ENCODE results near the gene NCKAP5.
"Not testable (repeated sequence)": the region's sequence is repeated elsewhere in the genome, so short reads cannot be mapped to it uniquely, and the experiment has no call there.

The NCKAP5 gene

DNA sequence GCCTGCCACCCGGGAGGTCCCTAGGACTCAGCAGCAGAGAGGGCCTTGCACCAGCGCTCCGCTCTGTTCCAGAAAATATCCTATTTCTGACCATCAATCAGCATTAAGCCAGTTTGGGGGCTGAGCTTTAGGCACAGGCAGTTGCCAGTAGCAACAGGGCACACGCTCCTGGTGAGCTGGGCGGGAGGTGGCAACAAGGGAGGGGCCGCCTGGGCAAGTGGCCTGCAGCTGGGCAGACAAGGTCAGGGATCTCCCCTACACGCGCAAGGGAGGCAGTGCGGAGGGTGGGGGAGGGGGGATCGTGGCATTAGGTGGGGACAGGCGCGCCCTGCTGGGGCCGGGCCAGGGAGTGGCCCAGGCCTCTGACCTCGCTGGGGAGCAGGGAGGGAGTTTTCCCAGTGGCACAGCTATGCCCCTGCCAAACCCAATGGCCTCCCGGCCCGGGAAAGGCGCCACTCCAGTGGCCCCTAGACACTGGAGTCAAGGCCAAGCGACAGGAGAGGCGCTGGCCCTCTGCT is 302.8 kb downstream of the NCKAP5 start:
- DNase-seq (ENCODE audit: low spot score) = no peak

DNA sequence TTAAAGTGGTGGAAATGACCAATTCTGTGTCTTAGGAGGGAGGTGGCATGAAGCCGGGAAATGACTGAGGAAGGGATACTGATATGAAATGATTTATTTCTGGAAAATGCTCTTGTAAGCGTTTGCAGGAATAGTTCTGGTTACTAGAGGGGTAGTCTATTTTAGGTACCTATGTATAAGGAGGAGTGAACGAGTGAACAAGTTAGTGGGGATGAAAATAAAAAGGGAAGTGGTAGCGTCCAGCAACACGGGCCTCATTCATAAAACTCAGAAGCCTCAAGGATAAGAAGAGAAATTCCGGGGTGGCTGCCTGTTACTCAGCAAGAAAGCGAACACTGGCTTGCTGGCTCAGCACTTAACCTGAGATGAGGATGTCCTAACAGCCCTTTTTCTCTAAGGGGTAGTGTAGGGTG is 303.3 kb downstream of the NCKAP5 start:
- DNase-seq (ENCODE audit: low spot score) = no peak

- DNase-seq (ENCODE audit: low spot score) = no peak
Observed at GRCh38 chr2:133262893-133263292, 305.4 kb downstream of the NCKAP5 start.

DNA sequence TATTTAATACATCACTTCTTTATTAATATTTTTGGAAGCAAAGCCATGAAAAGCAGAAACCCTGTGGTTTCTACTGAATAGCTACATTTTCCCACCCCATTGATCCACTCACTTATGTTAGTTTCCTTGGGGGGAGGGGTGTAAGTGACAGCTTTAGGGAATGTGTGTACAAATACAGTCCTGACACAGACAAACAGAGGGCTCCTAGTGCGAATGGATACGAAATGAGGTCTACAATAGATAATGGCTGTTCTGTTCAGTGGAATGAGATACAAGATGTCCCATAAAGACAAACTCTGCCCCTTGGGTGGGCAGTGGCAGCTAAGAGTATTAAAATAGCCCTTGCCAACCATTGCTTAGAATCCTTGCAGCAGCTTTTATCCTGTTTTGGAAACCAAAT is 312.9 kb downstream of the NCKAP5 start:
- DNase-seq (ENCODE audit: low spot score) = no peak

DNA sequence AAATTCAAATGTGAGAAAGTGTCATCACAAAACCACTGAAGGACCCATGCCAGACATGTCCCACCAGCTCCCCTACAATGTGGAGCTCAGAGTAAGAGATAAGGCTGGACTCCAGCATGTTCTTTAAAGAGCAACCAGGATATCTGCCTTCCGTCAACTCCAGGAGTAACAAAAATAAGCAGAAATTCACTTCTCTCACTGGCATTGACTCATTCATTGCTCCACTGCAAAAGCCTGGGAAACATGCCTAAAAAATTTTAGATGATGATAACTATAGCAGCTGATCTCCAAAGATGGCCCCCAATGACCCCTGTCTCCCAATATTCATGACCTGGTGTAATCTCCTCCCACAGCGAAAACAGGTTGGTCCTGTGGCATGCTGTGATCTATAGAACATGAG is 314.5 kb downstream of the NCKAP5 start:
- DNase-seq (ENCODE audit: low spot score) = no peak

- no peak for DNase-seq (ENCODE audit: low spot score)
Observed at GRCh38 chr2:133252780-133253355, 315.4 kb downstream of the NCKAP5 start.

GRCh38 chr2:133249362-133249761 is 318.9 kb downstream of the NCKAP5 start:
- DNase-seq (ENCODE audit: low spot score) = no peak

- no peak for DNase-seq (ENCODE audit: low spot score)
Observed at GRCh38 chr2:133248264-133248663, 320.0 kb downstream of the NCKAP5 start.

GRCh38 chr2:133247631-133248030 is 320.6 kb downstream of the NCKAP5 start:
- no peak for DNase-seq (ENCODE audit: low spot score)

DNA sequence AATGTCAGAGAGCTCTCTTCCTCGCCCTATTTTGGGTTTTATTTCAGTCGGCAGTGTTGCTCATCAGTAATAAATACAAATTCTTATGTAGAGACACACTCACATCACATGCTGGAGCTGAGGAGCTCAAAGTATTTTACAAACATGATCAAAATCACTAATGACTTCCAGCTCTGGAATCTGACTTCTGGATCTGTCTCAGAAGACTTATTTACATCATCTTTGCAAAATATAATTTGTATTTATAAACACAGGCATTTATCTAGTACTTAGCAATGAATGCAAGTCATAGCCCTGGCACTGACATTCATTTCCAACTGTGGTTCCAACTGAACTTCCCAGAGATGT is 327.1 kb downstream of the NCKAP5 start:
- no peak for DNase-seq (ENCODE audit: low spot score)

GRCh38 chr2:133240491-133241223 is 327.6 kb downstream of the NCKAP5 start:
- no peak for DNase-seq (ENCODE audit: low spot score)

DNA sequence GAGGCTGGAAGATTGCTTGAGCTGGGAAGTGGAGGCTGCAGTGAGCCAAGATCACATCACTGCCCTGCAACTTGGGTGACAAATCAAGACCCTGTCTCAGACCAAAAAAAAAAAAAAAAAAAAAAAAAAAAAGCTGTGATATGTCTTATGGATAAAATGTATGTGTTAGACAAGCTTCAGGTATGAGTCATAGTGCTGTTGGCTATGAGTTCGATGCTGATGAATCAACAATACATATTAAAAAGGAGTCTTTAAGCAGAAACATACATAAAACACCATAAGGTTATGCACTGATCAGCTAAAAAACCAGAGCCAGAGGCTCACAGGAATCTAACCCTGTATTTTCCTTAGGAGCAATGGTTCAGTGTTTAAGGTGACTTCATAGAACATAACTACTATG is 332.3 kb downstream of the NCKAP5 start:
- DNase-seq (ENCODE audit: low spot score) = no peak

DNA sequence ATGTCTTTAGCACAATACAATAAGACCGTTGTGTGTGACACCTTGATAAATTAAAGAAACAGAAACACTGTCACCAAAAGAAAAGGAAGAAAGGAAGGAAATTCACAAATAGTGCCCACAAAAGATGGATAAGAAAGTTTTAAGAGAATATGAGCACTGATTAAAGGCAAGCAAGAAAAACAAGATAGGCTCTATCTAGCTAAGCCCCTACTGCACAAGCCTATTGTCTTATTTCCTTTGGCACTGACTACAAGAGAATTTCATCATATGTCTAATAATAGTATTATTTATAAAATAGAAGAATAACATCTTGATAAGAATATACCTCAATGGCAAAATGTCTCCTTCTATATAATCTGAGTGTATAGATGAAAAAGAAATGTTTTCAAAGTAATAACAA is 335.7 kb downstream of the NCKAP5 start:
- DNase-seq (ENCODE audit: low spot score) = no peak

GRCh38 chr2:133231264-133231663 is 337.0 kb downstream of the NCKAP5 start:
- DNase-seq (ENCODE audit: low spot score) = no peak

DNA sequence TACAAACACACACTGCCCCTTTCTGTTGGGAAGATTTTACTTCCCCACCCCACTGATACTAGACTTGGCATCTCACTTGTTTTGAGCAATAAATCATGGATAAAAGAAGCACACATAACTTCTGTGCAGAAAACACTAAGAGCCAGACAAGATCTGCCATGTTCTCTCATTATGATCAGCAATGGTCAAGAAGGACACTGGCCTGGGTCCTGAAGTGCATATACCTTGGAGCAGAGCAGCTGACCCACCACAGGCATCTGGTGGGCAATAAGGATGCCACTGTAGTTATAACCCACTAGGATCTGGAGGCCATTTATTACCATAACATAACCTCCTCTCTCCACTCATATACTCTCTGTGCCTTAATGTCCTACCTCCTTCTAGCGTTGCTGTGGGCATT is 338.3 kb downstream of the NCKAP5 start:
- no peak for DNase-seq (ENCODE audit: low spot score)

GRCh38 chr2:133223226-133223625 is 345.0 kb downstream of the NCKAP5 start:
- DNase-seq (ENCODE audit: low spot score) = no peak

DNA sequence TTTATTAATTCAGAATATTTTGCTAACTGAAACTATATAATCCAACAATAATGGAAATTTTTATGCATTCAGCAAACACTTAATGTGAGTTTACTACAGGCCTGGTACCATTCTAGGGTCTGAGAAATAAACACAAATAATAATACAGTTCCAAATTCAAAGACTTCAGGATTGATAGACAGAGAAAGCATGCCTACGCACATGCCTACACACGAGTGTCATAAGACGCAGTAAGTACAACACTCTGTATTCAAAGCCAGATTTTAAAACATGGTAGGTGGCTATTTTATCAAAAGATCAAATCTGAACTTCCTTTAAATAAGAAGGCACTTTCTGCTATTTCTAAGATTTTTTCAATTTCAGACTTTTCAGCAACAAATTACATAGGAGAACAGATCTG is 346.9 kb downstream of the NCKAP5 start:
- no peak for DNase-seq (ENCODE audit: low spot score)

GRCh38 chr2:133218204-133218603 is 350.1 kb downstream of the NCKAP5 start:
- DNase-seq (ENCODE audit: low spot score) = no peak

DNA sequence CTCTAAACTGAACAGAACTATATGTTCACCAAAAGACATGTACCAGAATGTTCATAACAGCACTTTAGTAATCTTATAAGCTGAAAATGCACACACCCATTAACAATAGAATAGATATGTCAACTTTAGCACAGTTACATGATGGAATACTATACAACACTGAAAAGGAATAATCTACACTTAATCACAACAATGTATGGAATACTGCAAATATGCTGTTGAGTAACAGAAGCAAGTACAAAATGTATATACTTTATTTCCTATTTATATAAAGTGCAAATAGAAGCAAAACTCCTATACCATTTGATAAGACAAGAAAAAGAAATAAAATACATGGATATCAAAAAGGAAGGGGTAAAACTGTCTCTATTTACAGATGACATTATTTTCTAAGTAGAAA is 352.8 kb downstream of the NCKAP5 start:
- DNase-seq (ENCODE audit: low spot score) = no peak

DNA sequence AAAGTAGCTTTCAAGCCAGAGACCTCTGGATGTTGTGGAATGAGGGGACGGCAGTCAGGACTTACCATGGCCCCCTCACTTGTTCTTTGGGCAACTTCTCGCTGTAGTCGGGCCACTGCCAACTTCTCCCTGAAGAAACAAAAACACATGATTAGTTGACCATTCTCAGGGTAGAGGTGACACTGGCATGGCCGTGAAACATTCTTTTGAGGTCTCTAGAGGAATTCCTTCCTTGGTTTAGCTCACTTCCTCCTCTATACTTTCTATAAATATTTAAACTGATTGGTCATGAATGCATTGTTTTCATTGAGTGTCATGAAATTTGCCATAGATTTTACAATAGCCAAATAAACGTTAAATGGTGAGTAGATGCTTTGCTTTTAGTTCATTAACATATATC is 354.6 kb downstream of the NCKAP5 start:
- no peak for DNase-seq (ENCODE audit: low spot score)

GRCh38 chr2:133209325-133209724 is 358.9 kb downstream of the NCKAP5 start:
- no peak for DNase-seq (ENCODE audit: low spot score)

- DNase-seq (ENCODE audit: low spot score) = not testable (repeated sequence)
Observed at GRCh38 chr2:133206666-133207065, 361.6 kb downstream of the NCKAP5 start.

DNA sequence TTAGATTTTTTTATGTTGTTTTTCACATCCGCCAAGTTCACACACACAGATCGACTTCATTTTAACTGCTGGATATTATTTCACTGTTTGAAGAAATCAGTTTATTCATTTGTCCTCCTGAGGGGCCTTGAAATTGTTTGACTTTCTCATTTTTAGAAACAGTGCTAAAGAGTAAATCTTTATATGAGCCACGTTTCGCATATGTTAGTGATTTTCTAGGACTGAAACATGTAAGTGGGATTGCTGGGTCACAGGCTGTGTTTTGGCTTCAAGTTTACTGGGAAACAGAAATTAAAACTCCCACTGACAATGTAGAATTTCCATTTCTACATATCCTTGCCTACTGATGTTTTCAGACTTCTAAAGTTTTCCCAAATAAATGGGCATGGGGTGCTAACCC is 363.8 kb downstream of the NCKAP5 start:
- no peak for DNase-seq (ENCODE audit: low spot score)
